Measurements from ENCODE around the gene OR4D1.
"Not testable (repeated sequence)": the region's sequence is repeated elsewhere in the genome, so short reads cannot be mapped to it uniquely, and the experiment has no call there.

The OR4D1 gene

DNA sequence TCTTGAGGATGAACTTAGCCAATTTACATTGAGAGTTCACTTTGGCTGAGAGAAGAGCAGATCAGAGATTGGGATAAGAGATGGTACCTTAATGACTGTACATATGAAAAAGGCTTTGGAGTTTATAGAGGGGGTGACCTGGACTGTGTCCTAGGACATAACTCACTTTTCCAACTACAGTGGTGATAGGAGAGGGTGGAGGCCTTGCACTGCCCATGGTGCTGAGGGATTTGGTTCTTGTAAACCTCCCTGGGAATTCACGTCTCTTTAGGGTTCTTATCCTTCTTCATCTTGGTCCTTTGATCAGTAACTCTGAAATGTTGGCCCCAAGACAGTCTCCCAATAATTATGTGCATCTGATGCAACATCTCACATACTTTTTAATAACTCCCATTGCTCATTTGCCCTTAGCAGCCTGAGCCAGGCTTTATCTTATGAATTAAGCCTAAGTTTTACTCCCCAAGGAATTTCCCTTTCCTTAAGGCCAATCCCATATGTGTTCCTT, at the start of gene OR4D1:
Gene OR4D1, plus strand, starts transcription at position 455 of the 505 bp plus-strand sequence. CDS start 6,770 bp downstream, outside the sequence.
- no peak for DNase-seq

DNA sequence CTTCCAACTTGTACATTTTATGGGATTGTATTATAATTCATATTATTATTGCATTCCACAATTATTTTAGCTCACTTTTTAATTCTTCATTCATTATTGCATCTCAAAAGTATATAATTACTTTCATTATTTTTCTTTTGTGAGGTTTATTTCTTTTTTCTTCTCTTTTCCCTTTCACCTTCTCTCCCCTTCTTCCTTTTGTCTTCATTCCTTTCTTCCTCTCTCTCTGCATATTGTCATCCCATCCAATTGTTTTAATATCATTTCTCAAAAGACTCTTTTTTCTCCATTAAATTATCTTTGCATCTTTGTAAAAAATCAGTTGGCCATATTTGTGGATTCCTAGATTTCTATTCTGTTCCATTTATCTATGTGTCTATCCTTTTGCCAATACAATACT, 47.7 kb upstream of the OR4D1 start:
- no peak for DNase-seq

DNA sequence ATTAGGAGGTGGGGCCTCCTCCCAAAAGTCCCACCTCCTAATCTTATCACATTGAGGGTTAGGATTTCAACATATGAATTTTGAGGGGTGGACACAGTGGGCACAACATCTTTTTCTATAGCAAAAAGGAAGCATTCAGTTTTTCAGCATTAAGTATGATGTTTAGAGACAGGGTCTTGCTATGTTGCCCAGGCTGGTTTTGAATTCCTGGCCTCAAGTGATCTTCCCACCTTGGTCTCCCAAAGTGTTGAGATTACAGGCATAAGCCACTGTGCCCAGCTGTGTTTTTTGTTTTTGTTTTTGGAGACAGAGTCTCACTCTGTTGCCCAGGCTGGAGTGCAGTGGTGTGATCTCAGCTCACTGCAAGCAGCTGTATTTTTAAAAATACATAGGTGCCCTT, 46.3 kb upstream of the OR4D1 start:
- not testable (repeated sequence) for DNase-seq

DNA sequence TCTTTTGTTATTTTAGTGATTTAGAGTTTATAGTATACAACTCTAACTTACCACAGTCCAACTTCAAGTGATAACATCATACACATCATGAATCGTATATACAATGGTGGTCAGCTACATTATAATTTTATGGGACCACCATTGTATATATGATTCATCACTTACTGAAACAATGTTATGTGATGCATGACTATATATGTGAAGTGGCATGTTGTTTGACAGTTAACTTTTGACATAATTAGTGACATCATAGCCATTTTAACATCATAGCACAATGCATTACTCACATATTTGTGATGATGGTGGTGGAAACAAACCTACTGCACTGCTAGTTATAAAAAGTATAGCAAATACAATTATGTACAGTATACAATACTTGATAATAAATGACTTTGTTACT, 43.1 kb upstream of the OR4D1 start:
- DNase-seq: no peak

DNA sequence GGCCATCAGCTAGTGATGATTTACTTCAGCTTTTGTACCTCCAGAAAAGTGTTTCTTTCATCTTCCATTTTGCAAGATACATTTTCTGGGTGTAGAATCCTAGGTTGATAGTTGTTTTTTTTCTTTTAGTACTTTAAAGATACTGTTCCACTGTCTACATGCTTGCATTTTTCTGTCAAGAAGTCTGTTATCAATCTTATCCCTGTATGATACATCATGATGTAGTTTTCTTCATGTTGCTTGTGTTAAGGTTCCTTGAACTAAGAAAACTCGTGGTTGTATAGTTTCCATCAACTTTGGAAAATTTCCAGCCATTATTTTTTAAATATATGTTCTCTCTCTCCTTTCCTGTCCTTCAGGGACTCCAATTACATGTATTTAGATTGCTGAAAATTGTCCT, 40.9 kb upstream of the OR4D1 start:
- DNase-seq: no peak

DNA sequence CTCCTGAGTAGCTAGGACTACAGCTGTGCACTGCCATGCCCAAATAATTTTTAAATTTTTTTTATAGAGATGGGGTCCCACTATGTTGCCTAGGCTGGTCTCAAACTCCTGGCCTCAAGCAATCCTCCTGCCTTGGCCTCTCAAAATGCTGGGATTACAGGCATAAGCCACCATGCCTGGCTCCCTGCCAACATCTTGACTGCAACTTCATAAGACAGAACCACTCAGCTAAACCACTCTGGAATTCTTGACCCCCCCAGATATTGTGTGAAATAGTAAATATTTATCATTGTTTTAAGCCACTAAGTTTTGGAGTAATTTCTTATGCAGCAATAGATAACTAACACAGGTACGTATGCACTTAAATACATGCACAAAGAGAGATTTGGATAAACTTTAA, 39.0 kb upstream of the OR4D1 start:
- DNase-seq: no peak

DNA sequence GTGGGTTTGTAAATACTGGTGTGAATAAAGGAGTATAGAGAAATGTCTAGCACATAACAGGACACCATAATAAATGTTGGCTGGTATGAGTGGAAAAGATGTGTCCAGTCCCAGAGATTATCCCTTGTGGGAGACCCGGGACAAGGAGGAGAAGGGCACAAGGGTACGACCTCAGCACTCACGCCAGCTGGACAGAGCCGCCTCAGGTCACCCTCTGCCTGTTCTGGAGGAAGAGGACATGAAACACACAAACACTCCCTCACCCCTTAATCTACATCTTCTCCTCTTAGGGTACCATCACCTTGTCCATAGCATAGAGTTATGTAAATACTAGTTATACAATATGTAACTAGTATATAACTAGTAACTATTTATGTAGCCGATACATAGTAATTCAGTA, 38.2 kb upstream of the OR4D1 start:
- DNase-seq: no peak

DNA sequence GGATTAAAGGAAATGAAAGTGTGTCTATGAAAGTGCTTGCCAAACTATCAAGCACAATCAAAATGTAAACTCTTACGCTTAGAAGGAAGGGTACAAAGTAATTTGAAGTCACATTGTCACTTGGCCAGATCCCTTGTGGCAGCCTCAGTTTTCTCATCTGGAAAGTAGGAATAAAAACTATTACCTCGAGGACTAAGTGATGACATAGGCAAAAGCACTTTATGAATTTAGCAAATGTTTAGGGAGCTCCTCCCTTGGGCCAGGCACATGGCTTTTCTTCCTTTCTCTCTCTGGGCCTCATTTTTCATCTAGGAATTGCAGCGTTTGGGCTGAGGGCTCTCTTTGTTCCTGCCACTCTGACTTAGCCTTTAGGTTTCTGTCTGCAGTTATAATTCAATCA, 36.5 kb upstream of the OR4D1 start:
- DNase-seq: no peak

DNA sequence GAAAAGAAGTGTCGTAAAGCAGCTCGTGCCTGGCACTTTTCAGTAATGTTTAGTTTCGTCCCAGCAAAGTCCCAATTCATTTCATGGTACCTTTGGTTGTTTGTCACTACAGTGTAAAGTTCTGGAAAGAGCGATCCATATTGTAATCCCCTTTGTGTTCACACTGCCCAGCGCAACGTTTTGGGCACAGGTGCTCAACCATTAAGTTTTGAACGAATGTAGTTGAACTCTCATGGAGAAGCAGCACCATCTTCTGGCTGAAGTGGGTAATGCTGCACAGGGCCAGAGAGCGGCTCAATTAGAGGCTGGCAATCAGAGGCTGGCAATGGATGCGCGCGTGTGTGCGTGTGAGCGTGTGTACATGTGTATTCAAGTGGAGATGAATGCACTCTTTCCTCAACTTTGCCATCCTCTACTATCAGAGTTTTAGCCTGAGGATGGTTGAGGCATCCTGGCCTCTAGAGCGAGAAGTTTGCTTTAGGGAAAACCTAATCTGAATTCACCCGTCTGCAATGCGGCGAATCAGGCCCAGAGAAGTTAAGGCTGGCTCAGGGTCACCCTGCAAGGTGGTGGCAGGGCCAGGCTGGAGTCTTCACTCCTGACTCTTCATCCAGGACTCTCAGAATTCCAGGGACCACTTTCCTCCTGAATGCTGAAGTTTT, 35.1 kb upstream of the OR4D1 start:
- DNase-seq: peak; percentile 87

DNA sequence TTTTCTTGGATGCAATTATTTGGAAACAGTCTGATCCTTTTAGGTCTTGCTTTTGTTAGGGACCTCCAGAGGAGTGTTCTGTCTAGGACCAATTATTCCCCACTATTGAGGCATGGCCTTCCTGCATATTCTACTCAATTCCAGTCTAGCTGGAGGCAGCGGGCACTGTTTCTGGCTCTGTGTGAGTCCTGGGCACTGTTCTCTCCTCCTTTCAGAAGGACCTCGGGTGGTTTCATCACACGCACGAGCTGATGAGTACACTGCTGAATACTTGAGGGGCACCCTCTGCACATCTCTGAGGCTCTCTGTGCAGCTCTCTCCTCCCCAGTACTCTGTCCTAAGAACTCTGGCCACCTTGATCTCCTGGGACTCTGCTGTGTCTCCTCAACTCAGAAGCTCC, 34.2 kb upstream of the OR4D1 start:
- no peak for DNase-seq

DNA sequence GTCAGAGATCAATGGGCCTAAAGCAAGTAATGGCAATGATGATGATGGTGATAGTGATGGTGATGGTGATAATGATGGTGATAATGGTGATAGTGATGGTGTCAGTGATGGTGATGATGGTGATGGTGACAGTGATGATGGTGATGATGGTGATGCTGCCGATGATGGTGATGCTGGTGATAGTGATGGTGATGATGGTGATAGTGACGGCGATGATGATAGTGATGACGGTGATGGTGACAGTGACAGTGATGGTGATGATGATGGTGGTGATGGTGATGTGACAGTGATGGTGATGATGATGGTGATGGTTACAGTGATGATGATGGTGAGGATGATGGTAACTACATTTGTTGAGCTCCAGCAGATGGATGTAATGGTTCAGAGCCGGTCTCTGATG, 30.8 kb upstream of the OR4D1 start:
- DNase-seq: no peak

DNA sequence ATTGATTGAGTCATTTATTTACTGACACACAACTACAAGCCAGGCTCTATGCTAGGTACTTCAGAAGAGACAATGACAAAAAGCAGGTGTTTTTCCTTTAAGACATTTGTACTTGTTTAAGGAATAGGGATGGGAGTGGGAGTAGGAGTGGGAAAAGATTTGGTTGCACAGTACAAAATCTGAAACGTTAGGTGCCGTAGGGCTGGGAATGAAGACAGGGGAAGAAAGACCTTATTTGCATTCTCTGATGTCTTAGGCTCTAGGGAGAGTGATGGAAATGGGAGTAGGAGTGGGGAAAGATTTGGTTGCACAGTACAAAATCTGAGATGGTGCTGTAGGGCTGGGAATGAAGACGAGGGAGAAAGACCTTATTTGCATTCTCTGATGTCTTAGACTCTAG, 28.7 kb upstream of the OR4D1 start:
- no peak for DNase-seq

DNA sequence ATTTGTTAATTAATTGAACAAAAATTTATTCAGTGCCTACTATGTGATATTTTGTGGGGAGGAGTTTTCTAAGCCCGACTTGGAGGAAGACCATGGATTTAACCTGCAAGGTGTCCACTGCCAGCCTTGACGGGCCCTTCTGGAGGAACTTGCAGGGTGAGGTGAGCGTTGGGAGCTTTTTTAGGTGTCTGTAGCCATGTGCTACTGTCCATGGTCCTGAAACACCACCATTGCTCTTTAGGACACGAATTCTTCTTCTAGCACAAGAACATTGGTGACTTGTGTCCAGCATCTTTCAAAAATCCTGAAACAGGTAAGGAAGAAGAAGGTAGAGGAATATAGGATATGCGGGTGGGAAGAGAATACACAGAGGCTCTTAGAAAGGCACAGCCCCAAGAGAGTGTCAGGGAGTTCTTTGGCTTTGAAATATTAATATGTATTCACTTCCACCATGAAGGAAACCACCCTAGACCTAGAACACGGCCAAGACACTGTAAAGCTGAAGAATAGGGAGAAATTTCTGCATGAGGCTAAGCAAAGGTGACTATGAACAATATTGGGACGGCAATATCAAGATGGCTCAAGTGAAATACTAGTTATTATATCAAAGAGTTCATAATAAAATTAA, 27.9 kb upstream of the OR4D1 start:
- no peak for DNase-seq

DNA sequence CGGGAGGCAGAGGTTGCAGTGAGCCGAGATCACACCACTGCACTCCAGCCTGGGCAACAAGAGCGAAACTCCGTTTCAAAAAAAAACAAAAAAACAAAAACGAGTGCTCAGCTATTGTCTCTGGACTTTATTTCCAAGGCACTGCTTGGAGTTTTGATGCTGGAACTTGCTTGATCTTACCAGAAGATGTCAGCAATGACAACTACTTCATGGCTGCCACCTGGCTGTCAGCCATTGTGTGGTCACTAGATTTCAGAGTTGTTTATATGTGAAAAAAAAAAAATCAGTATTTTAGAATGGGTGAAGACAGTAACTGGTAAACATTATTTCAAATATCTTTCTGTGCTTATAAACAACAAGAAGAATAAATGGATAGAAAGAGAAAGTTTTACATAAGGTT, 26.3 kb upstream of the OR4D1 start:
- peak; percentile 27 for DNase-seq

DNA sequence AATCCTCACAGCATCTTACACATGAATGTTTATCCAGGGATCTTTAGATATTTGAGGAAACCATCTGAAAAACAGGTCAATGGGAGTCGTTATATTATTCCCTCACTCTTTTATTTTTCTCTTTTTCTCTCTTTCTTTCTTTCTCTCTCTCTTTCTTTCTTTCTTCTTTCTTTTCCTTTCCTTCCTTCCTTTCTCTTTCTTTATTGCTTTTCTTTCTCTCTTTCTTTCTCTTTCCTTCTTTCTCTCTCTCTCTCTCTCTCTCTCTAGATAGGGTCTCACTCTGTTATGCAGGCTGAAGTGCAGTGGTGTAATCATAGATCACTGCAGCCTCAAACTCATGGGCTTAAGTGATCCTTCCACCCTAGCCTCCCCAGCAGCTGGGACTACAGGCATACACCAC, 20.3 kb upstream of the OR4D1 start:
- no peak for DNase-seq

DNA sequence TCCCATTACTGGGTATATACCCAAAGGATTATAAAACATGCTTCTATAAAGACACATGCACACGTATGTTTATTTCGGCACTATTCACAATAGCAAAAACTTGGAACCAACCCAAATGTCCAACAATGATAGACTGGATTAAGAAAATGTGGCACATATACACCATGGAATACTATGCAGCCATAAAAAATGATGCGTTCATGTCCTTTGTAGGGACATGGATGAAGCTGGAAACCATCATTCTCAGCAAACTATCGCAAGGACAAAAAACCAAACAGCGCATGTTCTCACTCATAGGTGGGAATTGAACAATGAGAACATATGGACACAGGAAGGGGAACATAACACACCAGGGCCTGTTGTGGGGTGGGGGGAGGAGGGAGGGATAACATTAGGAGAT, 15.5 kb upstream of the OR4D1 start:
- DNase-seq: not testable (repeated sequence)

DNA sequence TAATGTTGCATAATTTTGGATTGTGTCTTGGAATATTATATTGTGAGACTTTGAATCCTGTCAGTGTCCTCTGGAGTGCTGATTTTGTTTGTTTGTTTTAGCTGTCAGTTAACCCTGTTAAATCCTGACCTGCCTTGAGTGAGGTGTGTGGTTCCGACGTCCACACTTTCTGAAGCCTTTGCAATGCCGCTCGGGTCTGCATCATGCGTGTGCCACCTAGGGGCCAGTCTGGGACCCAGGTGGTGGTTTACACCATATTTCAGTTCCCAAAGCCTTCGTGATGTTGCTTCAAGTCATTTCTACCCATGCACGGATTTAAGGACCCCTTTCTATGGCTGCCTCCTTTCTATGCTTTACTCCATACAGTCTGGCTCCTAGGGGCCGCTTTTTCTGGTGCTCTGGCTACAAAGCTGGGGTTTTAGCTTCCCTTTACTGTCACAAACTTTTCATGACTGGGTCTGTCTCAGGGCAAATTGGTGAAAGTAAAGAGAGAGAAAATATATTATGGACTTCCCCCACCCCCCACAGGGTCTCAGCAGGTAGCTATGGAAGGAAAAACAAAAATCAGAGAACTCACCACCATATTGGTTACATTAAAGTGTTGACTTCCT, 11.4 kb upstream of the OR4D1 start:
- no peak for DNase-seq

DNA sequence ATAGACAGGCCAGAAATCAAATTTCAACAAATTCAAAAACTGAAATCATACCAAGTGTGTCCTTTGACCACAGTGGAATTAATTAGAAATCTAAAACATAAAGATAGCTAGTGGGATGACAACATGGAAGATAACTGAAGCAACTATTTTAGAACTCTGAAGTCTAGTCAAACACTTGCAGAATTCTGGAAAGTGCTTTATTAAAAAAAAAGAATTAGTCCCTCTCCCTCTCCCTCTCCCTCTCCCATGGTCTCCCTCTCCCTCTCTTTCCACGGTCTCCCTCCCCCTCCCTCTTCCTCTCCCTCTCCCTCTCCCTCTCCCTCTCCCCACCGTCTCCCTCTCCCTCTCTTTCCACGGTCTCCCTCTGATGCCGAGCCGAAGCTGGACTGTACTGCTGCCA, 6.7 kb upstream of the OR4D1 start:
- no peak for DNase-seq

DNA sequence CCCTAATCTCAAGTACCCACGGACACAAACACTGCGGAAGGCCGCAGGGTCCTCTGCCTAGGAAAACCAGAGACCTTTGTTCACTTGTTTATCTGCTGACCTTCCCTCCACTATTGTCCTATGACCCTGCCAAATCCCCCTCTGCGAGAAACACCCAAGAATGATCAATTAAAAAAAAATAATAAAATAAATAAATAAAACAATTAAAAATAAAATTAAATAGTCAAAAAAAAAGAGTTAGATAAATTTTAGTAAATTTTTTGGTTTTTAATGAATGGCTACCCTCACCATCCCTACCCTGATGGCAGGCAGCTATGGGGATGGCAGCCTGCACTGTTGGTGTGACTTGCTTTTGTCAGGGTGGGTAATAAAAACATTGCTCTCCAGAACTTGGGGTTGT, 4.8 kb upstream of the OR4D1 start:
- DNase-seq: not testable (repeated sequence)

DNA sequence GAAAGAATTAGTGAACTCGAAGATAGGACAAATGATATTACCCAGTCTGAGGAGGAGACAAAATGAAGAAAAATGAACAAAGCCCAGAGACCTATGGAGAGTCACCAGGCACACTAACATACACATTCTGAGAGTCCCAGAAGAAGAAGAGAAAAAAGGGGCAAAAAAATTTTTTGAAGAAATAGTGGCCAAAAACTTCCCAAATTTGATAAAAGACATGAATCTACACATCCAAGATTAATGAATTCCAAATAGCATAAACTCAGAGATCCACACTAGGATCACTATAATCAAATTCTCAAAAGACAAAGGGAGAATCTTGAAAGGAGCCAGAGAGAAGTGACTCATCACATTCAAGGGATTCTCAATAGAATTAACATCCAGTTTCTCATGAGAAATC, 3.4 kb upstream of the OR4D1 start:
- no peak for DNase-seq

DNA sequence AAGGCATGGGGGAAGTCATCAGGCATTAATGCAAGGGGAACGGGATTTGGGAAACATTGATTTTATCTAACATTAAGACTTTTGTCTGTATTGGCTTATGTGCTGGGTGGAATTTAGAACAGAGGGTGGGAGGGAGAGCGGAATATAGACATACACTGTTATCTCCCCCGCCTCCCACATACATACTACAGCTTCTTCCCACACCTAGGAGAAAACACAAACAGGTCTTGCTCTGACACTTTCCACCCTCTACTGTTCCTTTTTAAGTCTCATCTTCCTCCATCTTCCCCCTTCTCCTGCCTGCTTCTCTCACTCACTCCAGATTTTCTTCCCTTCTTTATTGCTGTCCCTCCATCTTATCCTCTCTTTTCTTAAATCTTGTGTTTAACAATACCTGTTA, 425 bp downstream of the OR4D1 start:
- no peak for DNase-seq

DNA sequence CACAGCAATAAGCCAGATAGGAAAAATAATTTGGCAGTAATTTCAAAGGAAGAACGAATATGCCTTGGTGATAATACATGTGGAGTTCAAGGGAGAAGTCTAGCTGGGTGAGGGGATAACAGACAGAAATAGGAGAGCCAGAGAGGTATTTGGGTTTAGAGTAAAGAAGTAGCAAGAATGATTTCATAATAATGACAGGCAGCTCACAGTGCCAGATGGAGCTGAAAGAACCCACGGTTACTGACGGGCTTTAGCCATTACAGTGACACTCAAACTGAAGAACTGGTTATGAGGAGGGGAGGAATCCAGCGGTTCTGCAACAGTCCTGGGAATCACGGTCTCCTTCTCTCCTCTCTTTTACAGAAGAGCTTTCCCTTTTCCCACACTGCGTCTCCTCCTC, 2.2 kb downstream of the OR4D1 start:
- no peak for DNase-seq

DNA sequence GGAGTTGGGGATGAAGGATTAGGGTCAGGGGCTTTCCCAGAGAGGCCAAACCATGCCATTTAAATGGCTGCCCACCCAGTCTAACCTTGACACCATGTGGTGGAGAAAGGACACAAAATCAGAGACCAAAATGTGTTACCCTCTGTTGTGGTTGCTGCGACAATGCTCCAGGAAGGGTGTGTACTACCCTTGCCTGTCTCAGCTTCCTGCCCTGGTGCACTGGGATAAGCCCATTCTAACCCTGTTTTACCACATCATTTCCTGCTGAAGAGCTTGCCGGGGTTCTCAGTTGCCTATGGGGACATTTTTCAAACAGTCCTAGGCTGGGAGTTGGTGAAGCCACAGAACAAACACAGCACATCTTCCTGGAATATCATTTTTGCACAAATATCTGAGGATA, 4.9 kb downstream of the OR4D1 start:
- DNase-seq: peak; percentile 55

DNA sequence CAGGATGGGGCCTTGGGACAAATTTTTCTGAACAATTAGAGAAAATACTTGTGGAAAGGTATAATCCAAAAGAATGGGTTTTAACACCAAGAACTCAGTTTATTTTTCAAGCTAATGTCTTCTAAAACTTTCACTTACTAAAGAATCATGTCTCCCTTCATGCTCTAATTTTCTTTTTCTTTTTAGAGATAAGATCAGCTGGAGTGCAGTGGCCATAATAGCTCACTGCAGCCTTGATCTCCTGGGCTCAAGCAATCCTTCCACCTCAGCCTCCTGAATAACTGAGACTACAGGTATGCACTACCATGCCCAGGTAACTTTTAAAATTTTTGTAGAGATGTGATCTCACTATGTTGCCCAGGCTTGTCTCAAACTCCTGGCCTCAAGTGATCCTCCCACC, 5.5 kb downstream of the OR4D1 start:
- no peak for DNase-seq

Data from activated T-cell treated with anti-CD3 and anti-CD28 coated beads, Interleukin-2, amount 50 U/mL, for 1 hour (primary cell).